Measurements from ENCODE around the gene ARRDC5. TPM values are rescaled to one million over a fixed set of nuclear protein-coding genes. Genes with fewer than 3 reads are reported as not detected.

Gene ARRDC5
- total and polyA plus RNA-seq, 2 of the 13 experiments (the other 11 are each of a cell fraction or from before 2014, with no cell fraction given) = not detected

GRCh38 chr19:4867534-4868285 lies 35.0 kb downstream of the ARRDC5 start, which contains the start of gene PLIN3 (continued):
- TF ChIP-seq ZNF292 (CRISPR knock-in tag; IDR thresholded peaks at IDR 0.05; ENCODE audit: borderline replicate concordance, low read depth) (peak; percentile 37; the same call in 1 of the 2 replicates), PRDM10 (CRISPR knock-in tag; IDR thresholded peaks at IDR 0.05; ENCODE audit: low read depth) (0 out of 2 replicates have a peak, but pooled peaks have one; percentile 31), ZNF333 (CRISPR knock-in tag; IDR thresholded peaks at IDR 0.05; ENCODE audit: borderline replicate concordance) (no peak), ZNF18 (CRISPR knock-in tag; IDR thresholded peaks at IDR 0.05; ENCODE audit: insufficient replicate concordance) (peak; percentile 84), ADNP (CRISPR knock-in tag; IDR thresholded peaks at IDR 0.05) (peak; percentile 91), ZNF275 (CRISPR knock-in tag; IDR thresholded peaks at IDR 0.05; ENCODE audit: borderline replicate concordance) (peak; percentile 67; the same call in 1 of the 2 replicates), ZBTB8A (CRISPR knock-in tag; IDR thresholded peaks at IDR 0.05; ENCODE audit: borderline replicate concordance, low read depth) (no peak), CEBPB (IDR thresholded peaks at IDR 0.05; ENCODE audit: borderline replicate concordance, low read depth, low read length) (no peak), LRRFIP1 (CRISPR knock-in tag; conservative IDR thresholded peaks at IDR 0.05) (no peak), BRCA1 (CRISPR knock-in tag; IDR thresholded peaks at IDR 0.05) (no peak), ATF4 (CRISPR knock-in tag; IDR thresholded peaks at IDR 0.05) (peak in 1 of 2 experiments; percentile 60; a peak in 1 of 4 replicates), ZMAT5 (CRISPR knock-in tag; IDR thresholded peaks at IDR 0.05; ENCODE audit: borderline replicate concordance, low read depth) (no peak), TOE1 (CRISPR knock-in tag; IDR thresholded peaks at IDR 0.05) (no peak), ZNF550 (CRISPR knock-in tag; IDR thresholded peaks at IDR 0.05; ENCODE audit: borderline replicate concordance) (0 out of 2 replicates have a peak, but pooled peaks have one; percentile 39), RXRB (CRISPR knock-in tag; IDR thresholded peaks at IDR 0.05; ENCODE audit: borderline replicate concordance) (peak; percentile 42; the same call in 1 of the 2 replicates)
